Mesenchymal stem cell (in vitro differentiated cells and primary cell): ENCODE results near the gene FSHR.

ENCODE experiments used
- DNase-seq: peaks from one replicate; pipeline ENCODE4 v3.0.0-alpha.2; 2013
- H2AFZ ChIP-seq: one replicate; pipeline ENCODE4 v1.6.1; 2013; ENCODE audit warnings: low read depth, mild to moderate bottlenecking, control low read depth, inconsistent platforms, low read length, moderate library complexity
- H2AK5ac ChIP-seq: 2 replicates; pipeline ENCODE4 v1.6.1; 2013; ENCODE audit warnings: low read length, moderate library complexity, mild to moderate bottlenecking, inconsistent platforms; ENCODE audit not compliant: severe bottlenecking
- H2BK120ac ChIP-seq: one replicate; pipeline ENCODE4 v1.6.1; 2013; ENCODE audit warnings: low read depth, mild to moderate bottlenecking, inconsistent platforms, low read length, moderate library complexity
- H2BK12ac ChIP-seq, 2 experiments: one replicate each; pipeline ENCODE4 v1.6.1; 2013; ENCODE audit warnings: inconsistent platforms in 2 of 2, low read length in 2 of 2, mild to moderate bottlenecking in 2 of 2, moderate library complexity in 2 of 2, control low read depth in 1 of 2
- H2BK15ac ChIP-seq: one replicate; pipeline ENCODE4 v1.6.1; 2013; ENCODE audit warnings: mild to moderate bottlenecking, low read depth, inconsistent platforms; ENCODE audit not compliant: poor library complexity, severe bottlenecking
- H2BK5ac ChIP-seq: 2 replicates; pipeline ENCODE4 v1.6.1; 2013; ENCODE audit warnings: low read depth, mild to moderate bottlenecking, low read length, control low read depth, inconsistent platforms; ENCODE audit not compliant: poor library complexity, severe bottlenecking
- H3K14ac ChIP-seq, 2 experiments: one replicate each; pipeline ENCODE4 v1.6.1; 2013; ENCODE audit warnings: inconsistent platforms in 2 of 2, low read length in 2 of 2, control low read depth in 1 of 2, mild to moderate bottlenecking in 1 of 2, moderate library complexity in 1 of 2
- H3K18ac ChIP-seq, 2 experiments: one replicate each; pipeline ENCODE4 v1.6.1; 2013; ENCODE audit warnings: inconsistent platforms in 2 of 2, low read length in 2 of 2, control low read depth in 1 of 2, low read depth in 1 of 2, mild to moderate bottlenecking in 1 of 2
- H3K23ac ChIP-seq, 2 experiments: one replicate each; pipeline ENCODE4 v1.6.1; 2013; ENCODE audit warnings: inconsistent platforms in 2 of 2, low read length in 2 of 2, mild to moderate bottlenecking in 2 of 2, moderate library complexity in 2 of 2, control low read depth in 1 of 2
- H3K27ac ChIP-seq: 2 replicates; pipeline ENCODE4 v1.5.1; 2013; ENCODE audit warnings: mild to moderate bottlenecking, moderate library complexity, low read length, control low read depth, inconsistent platforms; ENCODE audit not compliant: poor library complexity, severe bottlenecking
- H3K27me3 ChIP-seq, 2 experiments: 2 replicates each; pipeline versions ENCODE4 v1.6.1 to v1.7.0; 2013; ENCODE audit warnings: low read length in 2 of 2, mild to moderate bottlenecking in 2 of 2, moderate library complexity in 2 of 2, control low read depth in 1 of 2, inconsistent platforms in 1 of 2; ENCODE audit not compliant: control insufficient read depth in 1 of 2, insufficient read depth in 1 of 2
- H3K36me3 ChIP-seq, 2 experiments: 2 replicates each; pipeline versions ENCODE4 v1.6.1 to v1.7.0; 2013; ENCODE audit warnings: low read length in 2 of 2, control low read depth in 1 of 2, inconsistent platforms in 1 of 2, low read depth in 1 of 2, mild to moderate bottlenecking in 1 of 2; ENCODE audit not compliant: insufficient read depth in 2 of 2, control insufficient read depth in 1 of 2
- H3K4ac ChIP-seq, 2 experiments: one replicate each; pipeline ENCODE4 v1.6.1; 2013; ENCODE audit warnings: inconsistent platforms in 2 of 2, low read length in 2 of 2, mild to moderate bottlenecking in 2 of 2, moderate library complexity in 2 of 2, control low read depth in 1 of 2, low read depth in 1 of 2
- H3K4me1 ChIP-seq: 2 replicates; pipeline ENCODE4 v1.6.1; 2013; ENCODE audit warnings: low read depth, low read length, control low read depth; ENCODE audit not compliant: control insufficient read depth, insufficient read depth
- H3K4me2 ChIP-seq: 2 replicates; pipeline ENCODE4 v1.6.1; 2013; ENCODE audit warnings: low read length, mild to moderate bottlenecking, inconsistent platforms; ENCODE audit not compliant: poor library complexity, severe bottlenecking
- H3K4me3 ChIP-seq, 2 experiments: 2 replicates each; pipeline versions ENCODE4 v1.5.1 to v1.7.0; 2013; ENCODE audit warnings: low read length in 2 of 2, mild to moderate bottlenecking in 2 of 2, control low read depth in 1 of 2, low read depth in 1 of 2; ENCODE audit not compliant: insufficient read depth in 1 of 2
- H3K79me1 ChIP-seq: replicated peaks from 2 replicates; pipeline ENCODE4 v1.6.1; 2013; ENCODE audit warnings: mild to moderate bottlenecking, control low read depth, low read length, inconsistent platforms; ENCODE audit not compliant: poor library complexity, severe bottlenecking
- H3K9ac ChIP-seq: 2 replicates; pipeline ENCODE4 v1.7.0; 2013; ENCODE audit warnings: mild to moderate bottlenecking, low read length, moderate library complexity
- H3K9me3 ChIP-seq: 2 replicates; pipeline ENCODE4 v1.7.0; 2013; ENCODE audit warnings: mild to moderate bottlenecking, low read length; ENCODE audit not compliant: control insufficient read depth
- H4K8ac ChIP-seq: one replicate; pipeline ENCODE4 v1.6.1; 2013; ENCODE audit warnings: inconsistent platforms, mild to moderate bottlenecking, low read length, moderate library complexity
- H4K91ac ChIP-seq: one replicate; pipeline ENCODE4 v1.6.1; 2013; ENCODE audit warnings: mild to moderate bottlenecking, low read length, inconsistent platforms
- WGBS: methylation state at CpG from one replicate; pipeline ENCODE4 v1.1.7; 2013; ENCODE audit warnings: mixed read lengths; 5-methylcytosine and 5-hydroxymethylcytosine counted together

FSHR gene

DNA sequence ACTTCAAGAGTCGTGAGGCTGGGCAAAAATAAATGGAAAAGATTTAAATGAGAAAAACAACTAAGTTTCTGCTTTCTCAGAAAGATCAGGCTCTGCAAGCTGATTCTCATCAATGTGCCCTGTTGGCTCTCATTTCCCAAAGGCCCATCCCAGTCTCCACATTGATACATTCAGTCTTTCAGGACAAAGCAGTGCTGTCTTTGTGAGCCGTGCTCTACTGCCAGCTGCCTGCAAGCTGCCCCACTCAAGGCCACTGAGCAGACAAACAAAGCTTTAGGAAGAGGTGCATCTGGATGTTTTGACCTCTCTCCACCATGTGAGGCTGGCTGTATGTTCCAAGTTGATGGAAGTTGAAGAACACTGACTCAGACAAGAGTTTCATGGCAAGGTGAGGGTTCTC, 48.8 kb downstream of the FSHR start:
- Histone ChIP-seq H3K18ac (no peak overlapping the region), H2BK12ac (no peak overlapping the region), H3K36me3 (no peaks in the 10 kb centered on the region), H2BK120ac (no peak overlapping the region), H3K4me3 (no peak overlapping the region), H3K79me1 (no peaks in the 10 kb centered on the region), H3K9ac (no peak overlapping the region), H3K4ac (no peak overlapping the region), H3K4me1 (no peaks in the 10 kb centered on the region), H4K91ac (no peak overlapping the region), H2AK5ac (no peak overlapping the region), H3K4me2 (no peak overlapping the region), H3K14ac (no peak overlapping the region), H3K27me3 (no peaks in the 10 kb centered on the region), H2AFZ (no peak overlapping the region), H2BK5ac (no peak overlapping the region), H4K8ac (no peak overlapping the region), H3K27ac (no peak overlapping the region), H3K9me3 (peaks cover 8% of the 10 kb centered on the region), H3K23ac (no peak overlapping the region), H2BK15ac (no peak overlapping the region)
- DNase-seq, result no peak
- 94% methylated on average over 2 of the region's 2 CpGs for WGBS

- H3K4ac ChIP-seq, result no peak overlapping the region
- no peaks in the 10 kb centered on the region for H3K79me1 ChIP-seq
- H2BK120ac ChIP-seq, result no peak overlapping the region
- H2AK5ac ChIP-seq, result no peak overlapping the region
- no peak overlapping the region for H2BK15ac ChIP-seq
- no peaks in the 10 kb centered on the region for H3K4me1 ChIP-seq
- H3K14ac ChIP-seq, result no peak overlapping the region
- no peak overlapping the region for H3K23ac ChIP-seq
- H2BK12ac ChIP-seq, result no peak overlapping the region
- no peak overlapping the region for H2BK5ac ChIP-seq
- no peak overlapping the region for H3K27ac ChIP-seq
- H3K9ac ChIP-seq, result no peak overlapping the region
- no peak overlapping the region for H3K4me2 ChIP-seq
- H2AFZ ChIP-seq, result no peak overlapping the region
- 26% methylated on average over 1 of the region's 1 CpG for WGBS
- no peak overlapping the region for H4K91ac ChIP-seq
- no peaks in the 10 kb centered on the region for H3K27me3 ChIP-seq
- H4K8ac ChIP-seq, result no peak overlapping the region
- H3K18ac ChIP-seq, result no peak overlapping the region
- no peak for DNase-seq
- no peaks in the 10 kb centered on the region for H3K36me3 ChIP-seq
- peaks cover 27% of the 10 kb centered on the region for H3K9me3 ChIP-seq
- H3K4me3 ChIP-seq, result no peak overlapping the region
Measured at GRCh38 chr2:49102146-49102545, 52.2 kb downstream of the FSHR start.

DNA sequence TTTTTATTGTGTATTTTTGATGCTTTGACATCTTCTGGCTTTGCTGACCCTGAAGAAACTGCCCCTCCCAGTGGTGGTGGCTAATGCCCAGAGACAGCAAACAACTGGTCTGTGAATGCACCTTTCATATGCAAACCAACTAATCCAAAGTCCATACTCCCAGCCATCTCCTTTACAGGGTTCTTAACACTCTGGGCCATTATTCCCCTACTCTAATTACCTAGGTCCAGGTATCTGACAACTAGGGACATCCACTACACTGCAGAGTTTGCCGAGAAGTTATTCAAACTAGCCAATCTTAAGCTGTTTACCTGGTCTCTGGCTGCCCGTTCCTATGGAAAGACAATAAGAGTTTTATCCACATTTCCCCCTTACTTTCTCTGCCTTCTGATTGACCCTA, 73.6 kb downstream of the FSHR start:
- H4K8ac ChIP-seq, result no peak overlapping the region
- no peak overlapping the region for H2AFZ ChIP-seq
- H3K27ac ChIP-seq, result no peak overlapping the region
- peaks cover 12% of the 10 kb centered on the region for H3K9me3 ChIP-seq
- no peak for DNase-seq
- no peak overlapping the region for H2AK5ac ChIP-seq
- no peaks in the 10 kb centered on the region for H3K36me3 ChIP-seq
- H3K4me3 ChIP-seq, result no peak overlapping the region
- H2BK120ac ChIP-seq, result no peak overlapping the region
- no peak overlapping the region for H2BK12ac ChIP-seq
- no peak overlapping the region for H3K23ac ChIP-seq
- H3K4ac ChIP-seq, result no peak overlapping the region
- no peak overlapping the region for H4K91ac ChIP-seq
- H3K18ac ChIP-seq, result no peak overlapping the region
- H2BK5ac ChIP-seq, result no peak overlapping the region
- H3K4me1 ChIP-seq, result no peaks in the 10 kb centered on the region
- no peaks in the 10 kb centered on the region for H3K79me1 ChIP-seq
- H3K14ac ChIP-seq, result no peak overlapping the region
- H2BK15ac ChIP-seq, result no peak overlapping the region
- no peak overlapping the region for H3K4me2 ChIP-seq
- no peaks in the 10 kb centered on the region for H3K27me3 ChIP-seq
- H3K9ac ChIP-seq, result no peak overlapping the region
- 54% methylated on average over 2 of the region's 2 CpGs for WGBS

DNA sequence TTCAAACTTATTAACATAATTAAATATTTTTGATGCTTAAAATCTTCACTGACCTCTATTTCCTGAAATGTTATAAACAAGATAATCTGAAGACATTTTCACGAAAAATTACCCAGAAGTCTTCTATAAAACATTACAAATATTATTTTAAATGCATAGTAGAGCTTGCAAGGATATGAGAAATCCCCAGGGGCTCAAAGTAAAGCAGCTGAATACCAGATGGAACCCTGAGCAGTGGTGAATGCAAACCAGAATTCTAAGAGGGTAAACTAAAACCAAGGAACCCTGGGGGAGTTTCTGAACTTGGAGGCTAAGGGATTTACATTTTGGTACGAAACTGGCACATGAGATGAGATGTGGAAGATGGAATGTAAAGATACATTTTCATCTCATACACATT, 83.6 kb downstream of the FSHR start:
- Histone ChIP-seq H3K23ac (no peak overlapping the region), H3K18ac (no peak overlapping the region), H3K4me1 (no peaks in the 10 kb centered on the region), H2AK5ac (no peak overlapping the region), H2BK120ac (no peak overlapping the region), H3K79me1 (no peaks in the 10 kb centered on the region), H3K27me3 (no peaks in the 10 kb centered on the region), H3K27ac (no peak overlapping the region), H2BK12ac (no peak overlapping the region), H3K36me3 (no peaks in the 10 kb centered on the region), H3K9ac (no peak overlapping the region), H2BK5ac (no peak overlapping the region), H2BK15ac (no peak overlapping the region), H3K4ac (no peak overlapping the region), H3K4me2 (no peak overlapping the region), H3K9me3 (peaks cover 26% of the 10 kb centered on the region), H4K8ac (no peak overlapping the region), H3K14ac (no peak overlapping the region), H4K91ac (no peak overlapping the region), H3K4me3 (no peak overlapping the region), H2AFZ (no peak overlapping the region)
- no peak for DNase-seq
- no CpG with 5 or more reads among the region's 2 CpGs for WGBS
